Measurements from ENCODE around the gene TNNI3K.

The TNNI3K gene

DNA sequence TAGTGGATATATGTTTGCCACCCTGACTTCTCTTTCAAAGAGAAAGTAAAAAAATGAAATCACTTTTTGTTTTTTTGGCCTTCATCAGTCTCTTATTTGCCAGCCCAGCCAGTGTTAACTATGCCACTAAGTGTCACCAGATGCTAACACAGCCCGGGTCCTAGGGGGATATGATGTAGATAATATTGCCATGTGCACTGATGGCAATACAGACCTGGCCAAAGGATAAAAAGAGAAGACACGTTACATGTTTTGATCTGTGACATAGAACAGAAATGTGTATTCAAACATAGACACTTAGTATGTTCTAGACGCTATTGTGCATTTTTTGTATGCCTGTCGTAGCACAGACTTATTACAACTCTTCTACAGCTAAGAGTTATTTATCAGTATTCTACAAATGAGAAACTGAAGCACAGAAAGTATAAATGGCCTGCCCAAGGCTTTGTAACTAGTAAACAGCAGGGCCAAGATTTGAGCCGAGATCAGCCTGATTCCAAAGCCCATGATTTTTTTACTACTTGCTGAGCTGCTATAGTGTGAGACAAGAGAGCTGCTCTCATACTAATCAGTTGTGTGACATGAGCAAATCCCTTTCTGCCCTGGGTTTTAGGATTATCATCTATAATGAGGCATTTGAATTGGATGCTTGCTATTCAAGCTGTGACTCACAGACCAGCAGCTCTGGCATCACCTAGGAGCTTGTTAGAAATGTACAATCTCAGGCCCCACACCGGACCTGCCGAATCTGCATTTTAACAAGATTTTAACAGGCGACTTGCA, 270.9 kb downstream of the TNNI3K start:
- POLR2A ChIA-PET = no interaction called here
- WGBS (ENCODE audit: insufficient coverage) = 84% methylated on average over 6 of the region's 8 CpGs
- H3K27ac ChIP-seq (ENCODE audit: insufficient read depth in 1 of 2, low read depth in 1 of 2, low read length in 2 of 2, poor library complexity in 1 of 2, severe bottlenecking in 2 of 2) = no peak overlapping the region
- H3K27me3 ChIP-seq (replicated peaks in 2 of 5; ENCODE audit: control insufficient read depth in 4 of 5, insufficient read depth in 5 of 5, low read length in 4 of 5) = peaks cover 0 to 7% (median 0%) of the 10 kb centered on the region in 5 experiments
- CTCF ChIA-PET = no interaction called here
- H3K36me3 ChIP-seq (ENCODE audit: control insufficient read depth in 4 of 4, insufficient read depth in 4 of 4, low read length in 3 of 4) = no peaks in the 10 kb centered on the region
- no peaks in the 10 kb centered on the region for H3K4me1 ChIP-seq (ENCODE audit: control extremely low read depth in 1 of 4, control insufficient read depth in 4 of 4, insufficient read depth in 4 of 4, low read length in 3 of 4)
- H3K4me3 ChIP-seq (ENCODE audit: control insufficient read depth in 1 of 7, extremely low read depth in 1 of 7, insufficient read depth in 4 of 7, low read depth in 2 of 7, low read length in 6 of 7) = no peak overlapping the region
- H3K9me3 ChIP-seq (ENCODE audit: control extremely low read depth in 1 of 5, control insufficient read depth in 4 of 5, insufficient read depth in 2 of 5, low read depth in 1 of 5, low read length in 4 of 5) = no peaks in the 10 kb centered on the region
- DNase-seq = no peak

- H3K27me3 ChIP-seq (replicated peaks in 2 of 5; ENCODE audit: control insufficient read depth in 4 of 5, insufficient read depth in 5 of 5, low read length in 4 of 5) = peaks cover 0 to 7% (median 0%) of the 10 kb centered on the region in 5 experiments
- ChIA-PET POLR2A (no interaction called here), CTCF (no interaction called here)
- H3K36me3 ChIP-seq (ENCODE audit: control insufficient read depth in 4 of 4, insufficient read depth in 4 of 4, low read length in 3 of 4) = no peaks in the 10 kb centered on the region
- H3K4me1 ChIP-seq (ENCODE audit: control extremely low read depth in 1 of 4, control insufficient read depth in 4 of 4, insufficient read depth in 4 of 4, low read length in 3 of 4) = no peaks in the 10 kb centered on the region
- H3K27ac ChIP-seq (ENCODE audit: insufficient read depth in 1 of 2, low read depth in 1 of 2, low read length in 2 of 2, poor library complexity in 1 of 2, severe bottlenecking in 2 of 2) = no peak overlapping the region
- H3K9me3 ChIP-seq (ENCODE audit: control extremely low read depth in 1 of 5, control insufficient read depth in 4 of 5, insufficient read depth in 2 of 5, low read depth in 1 of 5, low read length in 4 of 5) = no peaks in the 10 kb centered on the region
- WGBS (ENCODE audit: insufficient coverage) = 63% methylated on average over 3 of the region's 3 CpGs
- no peak overlapping the region for H3K4me3 ChIP-seq (ENCODE audit: control insufficient read depth in 1 of 7, extremely low read depth in 1 of 7, insufficient read depth in 4 of 7, low read depth in 2 of 7, low read length in 6 of 7)
- no peak for DNase-seq
These were observed 273.3 kb downstream of the TNNI3K start for GRCh38 chr1:74508449-74508848.

DNA sequence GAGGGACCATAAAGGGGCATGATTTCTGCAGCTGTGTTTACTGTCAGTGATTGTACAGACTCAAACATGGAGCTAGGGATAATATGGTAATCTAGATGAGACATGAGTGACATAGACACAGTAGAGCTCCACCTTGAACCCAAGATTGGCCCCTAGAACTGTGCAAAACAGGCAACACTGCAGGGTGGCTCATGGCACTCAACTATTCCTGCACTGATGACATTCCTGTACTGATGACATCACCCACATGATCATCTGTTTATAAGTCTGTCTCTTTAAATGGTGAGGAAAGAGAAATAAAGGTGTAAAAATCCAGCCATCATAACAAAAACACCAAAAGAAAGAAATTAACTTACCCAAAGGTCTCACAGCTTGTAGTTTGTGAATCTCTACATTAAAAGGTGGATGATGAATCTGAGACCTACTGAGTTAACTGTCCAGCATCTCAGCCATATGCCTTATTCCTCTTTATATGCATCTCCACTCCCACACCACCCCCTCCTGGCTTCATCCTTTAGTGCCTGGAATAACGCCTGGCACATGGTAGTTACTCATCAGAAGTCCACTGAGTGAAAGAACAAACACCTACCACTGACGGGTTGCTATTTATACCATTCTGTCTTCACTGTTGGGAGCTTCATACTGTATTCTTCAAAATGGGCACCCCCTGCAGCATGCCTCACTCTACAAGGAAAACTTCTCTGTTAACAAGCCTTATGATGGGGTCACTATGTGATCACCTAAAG, 277.2 kb downstream of the TNNI3K start, which contains the start of gene LRRC53:
LRRC53 (minus strand) TSS at position 442 of the 746 bp plus-strand sequence. CDS start 29,262 bp downstream, outside the sequence.
- 100% methylated on average over 1 of the region's 2 CpGs for WGBS (ENCODE audit: insufficient coverage)
- Histone ChIP-seq H3K36me3 (ENCODE audit: control insufficient read depth in 4 of 4, insufficient read depth in 4 of 4, low read length in 3 of 4) (no peaks in the 10 kb centered on the region), H3K27ac (ENCODE audit: insufficient read depth in 1 of 2, low read depth in 1 of 2, low read length in 2 of 2, poor library complexity in 1 of 2, severe bottlenecking in 2 of 2) (no peak within 1 kb of the TSS), H3K9me3 (ENCODE audit: control extremely low read depth in 1 of 5, control insufficient read depth in 4 of 5, insufficient read depth in 2 of 5, low read depth in 1 of 5, low read length in 4 of 5) (no peaks in the 10 kb centered on the region), H3K4me3 (ENCODE audit: control insufficient read depth in 1 of 7, extremely low read depth in 1 of 7, insufficient read depth in 4 of 7, low read depth in 2 of 7, low read length in 6 of 7) (no peak within 1 kb of the TSS), H3K27me3 (replicated peaks in 2 of 5; ENCODE audit: control insufficient read depth in 4 of 5, insufficient read depth in 5 of 5, low read length in 4 of 5) (no peaks in the 10 kb centered on the region), H3K4me1 (ENCODE audit: control extremely low read depth in 1 of 4, control insufficient read depth in 4 of 4, insufficient read depth in 4 of 4, low read length in 3 of 4) (no peaks in the 10 kb centered on the region)
- ChIA-PET POLR2A (no interaction called here), CTCF (no interaction called here)
- DNase-seq = no peak

DNA sequence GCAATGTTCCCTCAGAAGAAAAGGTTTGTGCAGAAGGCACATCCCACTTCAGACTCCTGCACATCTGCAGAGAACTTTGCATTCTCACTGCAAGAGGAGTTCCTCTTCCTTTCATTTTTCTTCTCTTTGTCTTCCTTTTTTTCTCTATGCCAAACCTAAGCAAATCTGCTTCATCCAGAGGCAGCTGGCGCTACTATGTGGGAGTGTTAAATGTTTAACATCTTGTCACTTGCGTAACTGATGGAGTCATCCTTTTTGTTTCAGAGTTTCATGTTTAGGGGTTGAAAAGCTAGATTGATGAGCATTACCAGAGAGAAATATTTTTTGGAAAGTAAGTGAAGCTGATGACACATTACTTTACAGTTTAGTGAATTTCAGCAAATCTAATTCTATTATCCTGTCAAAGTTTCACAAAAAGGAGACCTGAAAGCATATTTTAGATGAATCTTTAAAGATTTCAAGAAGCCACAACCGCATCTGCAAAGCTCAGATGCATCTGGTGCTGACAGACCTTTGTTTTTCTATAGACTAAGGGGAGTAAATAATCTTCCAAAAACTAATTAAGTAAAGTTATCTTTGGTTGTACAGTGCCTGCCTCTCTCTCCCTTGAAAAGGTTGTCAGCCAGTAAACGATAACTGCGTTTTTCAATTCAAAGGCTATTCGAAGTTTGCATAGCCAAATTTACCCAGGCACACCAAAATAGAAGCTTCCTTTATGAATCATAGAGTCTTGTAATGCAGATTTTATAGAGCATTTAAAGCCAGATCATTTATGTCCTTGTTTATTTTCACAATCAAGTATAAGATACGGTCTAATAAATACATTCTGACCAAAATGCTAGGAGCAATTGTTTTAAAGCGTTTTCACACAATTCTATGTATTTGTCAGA, 278.5 kb downstream of the TNNI3K start:
- CTCF ChIA-PET = interaction anchor here (1.4 kb wide), 1 partner anchor 9 kb away, joined by 4 read pairs; no protein-coding TSS in a partner anchor
- WGBS (ENCODE audit: insufficient coverage) = 93% methylated on average over 3 of the region's 8 CpGs
- DNase-seq = no peak
- Histone ChIP-seq H3K27ac (ENCODE audit: insufficient read depth in 1 of 2, low read depth in 1 of 2, low read length in 2 of 2, poor library complexity in 1 of 2, severe bottlenecking in 2 of 2) (no peak overlapping the region), H3K36me3 (ENCODE audit: control insufficient read depth in 4 of 4, insufficient read depth in 4 of 4, low read length in 3 of 4) (no peaks in the 10 kb centered on the region), H3K4me1 (ENCODE audit: control extremely low read depth in 1 of 4, control insufficient read depth in 4 of 4, insufficient read depth in 4 of 4, low read length in 3 of 4) (no peaks in the 10 kb centered on the region), H3K4me3 (ENCODE audit: control insufficient read depth in 1 of 7, extremely low read depth in 1 of 7, insufficient read depth in 4 of 7, low read depth in 2 of 7, low read length in 6 of 7) (no peak overlapping the region), H3K27me3 (replicated peaks in 2 of 5; ENCODE audit: control insufficient read depth in 4 of 5, insufficient read depth in 5 of 5, low read length in 4 of 5) (no peaks in the 10 kb centered on the region), H3K9me3 (ENCODE audit: control extremely low read depth in 1 of 5, control insufficient read depth in 4 of 5, insufficient read depth in 2 of 5, low read depth in 1 of 5, low read length in 4 of 5) (no peaks in the 10 kb centered on the region)
- POLR2A ChIA-PET = no interaction called here

DNA sequence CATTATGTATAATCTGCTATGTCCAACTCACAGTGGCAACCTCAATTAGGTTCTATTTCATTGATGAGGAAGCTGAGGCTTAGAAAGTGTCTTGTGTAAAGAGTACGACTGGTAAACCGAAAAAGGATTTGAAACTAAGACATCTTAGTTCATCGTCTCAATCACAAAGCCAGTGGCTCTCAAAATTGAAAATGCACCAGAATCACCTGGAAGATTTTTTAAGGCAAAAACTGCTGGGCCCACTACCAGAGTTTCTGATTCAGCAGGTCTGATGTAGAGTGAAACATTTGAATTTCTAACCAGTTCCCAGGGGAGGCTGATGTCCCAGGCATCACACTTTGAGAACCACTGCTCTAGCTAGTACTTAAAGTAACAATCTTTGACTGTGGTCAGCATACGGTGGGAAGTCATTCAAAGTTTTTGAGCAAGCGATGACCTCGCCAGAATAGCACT, 282.4 kb downstream of the TNNI3K start:
- DNase-seq = no peak
- whole genome bisulfite sequencing (ENCODE audit: insufficient coverage) = 94% methylated on average over 6 of the region's 6 CpGs
- H3K4me3 ChIP-seq (ENCODE audit: control insufficient read depth in 1 of 7, extremely low read depth in 1 of 7, insufficient read depth in 4 of 7, low read depth in 2 of 7, low read length in 6 of 7) = no peak overlapping the region
- H3K9me3 ChIP-seq (ENCODE audit: control extremely low read depth in 1 of 5, control insufficient read depth in 4 of 5, insufficient read depth in 2 of 5, low read depth in 1 of 5, low read length in 4 of 5) = peaks cover 0 to 2% (median 0%) of the 10 kb centered on the region in 5 experiments
- H3K36me3 ChIP-seq (ENCODE audit: control insufficient read depth in 4 of 4, insufficient read depth in 4 of 4, low read length in 3 of 4) = no peaks in the 10 kb centered on the region
- H3K27ac ChIP-seq (ENCODE audit: insufficient read depth in 1 of 2, low read depth in 1 of 2, low read length in 2 of 2, poor library complexity in 1 of 2, severe bottlenecking in 2 of 2) = no peak overlapping the region
- no peaks in the 10 kb centered on the region for H3K4me1 ChIP-seq (ENCODE audit: control extremely low read depth in 1 of 4, control insufficient read depth in 4 of 4, insufficient read depth in 4 of 4, low read length in 3 of 4)
- ChIA-PET POLR2A (no interaction called here), CTCF (no interaction called here)
- H3K27me3 ChIP-seq (replicated peaks in 2 of 5; ENCODE audit: control insufficient read depth in 4 of 5, insufficient read depth in 5 of 5, low read length in 4 of 5) = no peaks in the 10 kb centered on the region

DNA sequence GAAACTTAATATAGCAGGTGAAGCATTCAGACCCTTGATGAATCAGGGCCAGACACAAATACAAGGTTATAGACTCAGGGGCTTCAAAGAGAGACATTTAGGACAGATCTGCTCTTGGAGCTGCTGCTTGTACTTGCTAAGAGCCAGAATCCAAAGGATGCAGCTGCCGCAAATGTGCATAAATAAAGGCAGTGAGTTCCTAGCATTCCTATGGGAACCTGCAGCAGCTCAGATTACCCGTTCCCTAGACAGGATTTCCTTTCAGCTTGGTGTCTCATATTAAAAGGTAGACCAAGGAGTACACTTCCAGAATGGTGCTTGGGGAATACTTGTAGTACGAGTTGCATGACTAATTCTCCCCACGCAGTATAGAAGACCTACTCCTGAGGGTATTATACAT, 287.0 kb downstream of the TNNI3K start:
- Histone ChIP-seq H3K9me3 (ENCODE audit: control extremely low read depth in 1 of 5, control insufficient read depth in 4 of 5, insufficient read depth in 2 of 5, low read depth in 1 of 5, low read length in 4 of 5) (peaks cover 0 to 2% (median 0%) of the 10 kb centered on the region in 5 experiments), H3K4me1 (ENCODE audit: control extremely low read depth in 1 of 4, control insufficient read depth in 4 of 4, insufficient read depth in 4 of 4, low read length in 3 of 4) (no peaks in the 10 kb centered on the region), H3K27me3 (replicated peaks in 2 of 5; ENCODE audit: control insufficient read depth in 4 of 5, insufficient read depth in 5 of 5, low read length in 4 of 5) (no peaks in the 10 kb centered on the region), H3K36me3 (ENCODE audit: control insufficient read depth in 4 of 4, insufficient read depth in 4 of 4, low read length in 3 of 4) (no peaks in the 10 kb centered on the region), H3K4me3 (ENCODE audit: control insufficient read depth in 1 of 7, extremely low read depth in 1 of 7, insufficient read depth in 4 of 7, low read depth in 2 of 7, low read length in 6 of 7) (no peak overlapping the region), H3K27ac (ENCODE audit: insufficient read depth in 1 of 2, low read depth in 1 of 2, low read length in 2 of 2, poor library complexity in 1 of 2, severe bottlenecking in 2 of 2) (no peak overlapping the region)
- ChIA-PET POLR2A (no interaction called here), CTCF (interaction anchor here (0.9 kb wide), 1 partner anchor 33 kb away, joined by 3 read pairs; no protein-coding TSS in a partner anchor)
- no peak for DNase-seq
- 39% methylated on average over 2 of the region's 4 CpGs for WGBS (ENCODE audit: insufficient coverage)
